KBM-7 (cell line): Measurements from ENCODE around the gene CCDC112.

ENCODE experiments used
- DNase-seq: peaks from one replicate; pipeline ENCODE4 v3.0.0-alpha.2; 2015
- in situ Hi-C: fragments of 300-500 bp; cut with MboI; formaldehyde crosslinking; loops from 2 replicates; pipeline ENCODE4 v1.14.3; 2020; ENCODE audit warnings: low sequenced_read_pairs, low pct_unique_long_range_greater_than_20kb, mixed read lengths

CCDC112 gene

GRCh38 chr5:115320515-115320914 lies 24.1 kb upstream of the CCDC112 start:
- no peak for DNase-seq
- in situ Hi-C loops = loop anchor here (25.0 kb wide), 2 partner anchors 242 to 517 kb away; partner anchors contain the start of genes AP3S1 and ATG12

GRCh38 chr5:115320006-115320405 lies 23.6 kb upstream of the CCDC112 start:
- DNase-seq = no peak
- in situ Hi-C loops = loop anchor here (25.0 kb wide), 2 partner anchors 242 to 517 kb away; partner anchors contain the start of genes AP3S1 and ATG12

- in situ Hi-C loops = loop anchor here (25.0 kb wide), 2 partner anchors 243 to 518 kb away; partner anchors contain the start of genes AP3S1 and ATG12
- no peak for DNase-seq
Measured at GRCh38 chr5:115319007-115319406, 22.6 kb upstream of the CCDC112 start.

GRCh38 chr5:115317736-115318135 lies 21.3 kb upstream of the CCDC112 start:
- in situ Hi-C loops = loop anchor here (25.0 kb wide), 2 partner anchors 245 to 520 kb away; partner anchors contain the start of genes AP3S1 and ATG12
- no peak for DNase-seq

- DNase-seq = no peak
- in situ Hi-C loops = loop anchor here (25.0 kb wide), 2 partner anchors 245 to 520 kb away; partner anchors contain the start of genes AP3S1 and ATG12
Measured at GRCh38 chr5:115317320-115317719, 20.9 kb upstream of the CCDC112 start.

- no peak for DNase-seq
- in situ Hi-C loops = loop anchor here (25.0 kb wide), 2 partner anchors 249 to 524 kb away; partner anchors contain the start of genes AP3S1 and ATG12
Measured at GRCh38 chr5:115313632-115314031, 17.2 kb upstream of the CCDC112 start.

GRCh38 chr5:115313052-115313451 lies 16.6 kb upstream of the CCDC112 start:
- DNase-seq = no peak
- in situ Hi-C loops = loop anchor here (25.0 kb wide), 2 partner anchors 249 to 524 kb away; partner anchors contain the start of genes AP3S1 and ATG12

- in situ Hi-C loops = loop anchor here (25.0 kb wide), 2 partner anchors 252 to 527 kb away; partner anchors contain the start of genes AP3S1 and ATG12
- peak; percentile 70 for DNase-seq
Measured at GRCh38 chr5:115309751-115310370, 13.4 kb upstream of the CCDC112 start.

- in situ Hi-C loops = loop anchor here (25.0 kb wide), 2 partner anchors 253 to 528 kb away; partner anchors contain the start of genes AP3S1 and ATG12
- DNase-seq = no peak
Measured at GRCh38 chr5:115308815-115309214, 12.4 kb upstream of the CCDC112 start.

GRCh38 chr5:115306011-115306536 lies 9.6 kb upstream of the CCDC112 start:
- in situ Hi-C loops = loop anchor here (25.0 kb wide), 2 partner anchors 256 to 531 kb away; partner anchors contain the start of genes AP3S1 and ATG12
- DNase-seq = no peak

- no peak for DNase-seq
- in situ Hi-C loops = loop anchor here (25.0 kb wide), 2 partner anchors 258 to 533 kb away; partner anchors contain the start of genes AP3S1 and ATG12
Measured at GRCh38 chr5:115304496-115304895, 8.0 kb upstream of the CCDC112 start.

GRCh38 chr5:115298811-115299210 lies 2.4 kb upstream of the CCDC112 start:
- in situ Hi-C loops = no loop called here
- no peak for DNase-seq

GRCh38 chr5:115297031-115297430 lies 577 bp upstream of the CCDC112 start:
- in situ Hi-C loops = no loop called here
- peak; percentile 18 for DNase-seq

- no peak for DNase-seq
- in situ Hi-C loops = no loop called here
Measured at GRCh38 chr5:115295777-115296123, 704 bp downstream of the CCDC112 start.

GRCh38 chr5:115291397-115291796 lies 5.1 kb downstream of the CCDC112 start:
- no peak for DNase-seq
- in situ Hi-C loops = no loop called here

- peak; percentile 63 for DNase-seq
- in situ Hi-C loops = no loop called here
Measured at GRCh38 chr5:115289104-115289503, 7.3 kb downstream of the CCDC112 start.

- in situ Hi-C loops = no loop called here
- no peak for DNase-seq
Measured at GRCh38 chr5:115284021-115284420, 12.4 kb downstream of the CCDC112 start.

- no peak for DNase-seq
- in situ Hi-C loops = no loop called here
Measured at GRCh38 chr5:115282131-115282530, 14.3 kb downstream of the CCDC112 start.

GRCh38 chr5:115274584-115274983 lies 21.9 kb downstream of the CCDC112 start:
- no peak for DNase-seq
- in situ Hi-C loops = no loop called here

- in situ Hi-C loops = no loop called here
Measured at GRCh38 chr5:115272297-115272958, 24.0 kb downstream of the CCDC112 start.

More at GRCh38 chr5:115272297-115272958, 24.0 kb downstream of the CCDC112 start:
- no peak for DNase-seq
